ENCODE data around the gene RBM44. TPM values are rescaled to one million over a fixed set of nuclear protein-coding genes. Genes with fewer than 3 reads are reported as not detected.
"Not testable (repeated sequence)": the region's sequence is repeated elsewhere in the genome, so short reads cannot be mapped to it uniquely, and the experiment has no call there.

The RBM44 gene, protein sequence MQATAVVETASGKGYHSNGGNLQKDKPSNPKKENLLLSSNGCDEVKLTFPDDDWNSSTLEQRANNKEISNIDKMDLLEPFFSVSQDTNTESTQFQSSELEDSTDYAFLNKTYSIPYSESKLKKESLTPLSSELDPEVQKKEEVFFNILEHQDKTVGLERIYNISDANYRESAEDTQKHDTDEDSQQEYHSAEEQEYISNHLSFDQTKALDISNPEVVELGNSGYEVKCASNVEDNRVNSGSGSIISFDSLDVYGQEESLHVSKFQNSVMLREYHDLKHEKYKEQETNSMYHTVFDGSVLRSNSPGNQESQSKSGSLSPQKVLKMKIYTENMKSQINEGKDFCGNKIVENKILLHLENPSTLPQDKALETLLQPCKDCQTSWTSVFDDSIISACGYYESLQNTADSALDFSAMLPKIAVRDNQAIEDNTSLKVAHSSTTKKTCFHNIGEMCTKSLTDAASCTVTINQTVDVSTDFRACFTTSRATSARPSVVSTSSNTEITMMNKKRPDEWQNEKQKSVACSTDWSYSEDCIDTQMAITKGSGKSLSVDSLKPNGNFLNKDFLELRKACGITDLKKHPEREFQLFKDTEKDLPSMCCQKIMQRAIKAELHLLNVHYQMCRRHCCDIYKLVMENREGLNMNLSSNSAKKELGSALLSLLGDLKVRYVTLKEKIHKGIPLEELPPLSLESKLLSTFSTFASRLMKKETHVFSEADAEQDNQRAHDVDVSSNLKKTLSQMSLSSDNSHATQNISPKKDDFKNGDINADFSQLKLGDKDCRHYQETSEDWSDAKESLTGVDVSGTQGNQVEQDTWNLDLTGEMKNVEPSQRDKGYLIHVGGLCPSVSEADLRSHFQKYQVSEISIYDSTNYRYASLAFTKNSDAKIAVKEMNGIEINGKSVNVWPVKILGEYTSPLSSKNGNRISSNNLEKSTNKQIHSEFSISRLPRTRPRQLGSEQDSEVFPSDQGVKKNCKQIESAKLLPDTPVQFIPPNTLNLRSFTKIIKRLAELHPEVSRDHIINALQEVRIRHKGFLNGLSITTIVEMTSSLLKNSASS
- total RNA-seq = 1 to 10 TPM; 1.1 to 1.2 TPM

DNA sequence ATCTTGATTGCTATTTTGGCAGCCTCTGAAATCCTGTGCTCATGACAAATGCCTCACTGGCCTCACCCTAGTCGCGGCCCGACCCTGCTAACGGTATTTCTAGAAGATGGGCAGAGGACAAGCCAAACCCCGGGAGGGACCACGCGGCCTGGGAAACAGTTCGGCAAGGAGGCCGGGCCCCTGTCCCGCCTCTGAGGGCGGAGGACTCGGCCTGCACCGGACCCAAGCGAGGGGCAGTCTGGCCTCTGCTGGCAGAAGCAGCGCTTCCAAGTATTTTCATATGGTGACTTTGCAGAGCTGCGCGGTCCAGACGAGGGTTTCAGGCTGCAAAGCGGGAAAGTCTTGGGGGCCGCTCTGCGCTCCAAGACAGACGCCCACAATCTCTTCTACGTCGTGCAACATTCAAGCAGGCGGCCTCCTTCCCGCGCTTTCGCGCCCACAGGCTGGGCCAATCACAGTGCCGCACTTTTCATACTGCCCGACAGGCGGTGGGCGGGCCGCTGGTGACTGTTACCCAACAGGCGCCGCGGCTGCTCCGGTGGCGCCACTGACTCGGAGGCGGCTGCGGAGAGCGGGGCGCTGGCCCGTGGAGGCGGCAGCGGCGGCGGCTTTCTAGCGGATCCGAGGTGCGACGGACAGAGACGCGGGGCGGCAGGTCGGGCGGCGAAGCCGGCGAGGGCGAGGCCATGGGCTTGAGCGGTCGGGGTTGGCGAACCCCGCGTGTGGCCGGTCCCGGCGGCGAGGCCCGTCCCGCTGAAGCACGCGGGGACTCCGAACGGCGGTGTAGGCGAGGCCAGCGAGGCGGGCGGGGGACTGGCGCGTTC, at the start of gene RBM44:
Gene RBM44 (plus strand): TSS at position 544 of the 824 bp plus-strand sequence. CDS start 14,831 bp downstream, outside the sequence.
- DNase-seq (no peak), ATAC-seq (ENCODE audit: low read depth) (no peak)
- Mint-ChIP-seq H3K27me3 (no peaks in the 10 kb centered on the region), H3K4me1 (no peaks in the 10 kb centered on the region), H3K36me3 (peaks cover 5% of the 10 kb centered on the region), H3K4me3 (no peak within 1 kb of the TSS), H3K27ac (no peak within 1 kb of the TSS), H3K9me3 (peaks cover 6% of the 10 kb centered on the region)
- POLR2A ChIA-PET = no interaction called here

DNA sequence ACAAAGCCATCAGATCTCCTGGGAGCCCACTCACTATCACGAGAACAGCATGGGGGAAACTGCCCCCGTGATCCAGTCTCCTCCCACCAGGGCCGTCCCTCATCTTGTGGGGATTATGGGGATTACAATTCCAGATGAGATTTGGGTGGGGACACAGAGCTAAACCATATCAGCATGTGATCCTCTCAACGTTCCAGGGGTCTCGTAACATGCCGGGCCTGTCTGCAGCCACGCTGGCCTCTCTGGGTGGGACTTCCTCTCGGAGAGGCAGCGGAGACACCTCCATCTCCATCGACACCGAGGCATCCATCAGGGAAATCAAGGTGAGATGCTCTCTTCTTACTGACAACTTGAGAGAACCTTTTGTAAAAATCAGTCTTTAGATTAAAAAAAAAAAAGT, 49.6 kb upstream of the RBM44 start:
- DNase-seq (no peak), ATAC-seq (ENCODE audit: low read depth) (no peak)
- Mint-ChIP-seq H3K4me3 (no peak overlapping the region), H3K36me3 (peaks cover 38% of the 10 kb centered on the region), H3K9me3 (no peaks in the 10 kb centered on the region), H3K27me3 (no peaks in the 10 kb centered on the region), H3K27ac (no peak overlapping the region), H3K4me1 (peaks cover 18% of the 10 kb centered on the region)
- POLR2A ChIA-PET = no interaction called here

DNA sequence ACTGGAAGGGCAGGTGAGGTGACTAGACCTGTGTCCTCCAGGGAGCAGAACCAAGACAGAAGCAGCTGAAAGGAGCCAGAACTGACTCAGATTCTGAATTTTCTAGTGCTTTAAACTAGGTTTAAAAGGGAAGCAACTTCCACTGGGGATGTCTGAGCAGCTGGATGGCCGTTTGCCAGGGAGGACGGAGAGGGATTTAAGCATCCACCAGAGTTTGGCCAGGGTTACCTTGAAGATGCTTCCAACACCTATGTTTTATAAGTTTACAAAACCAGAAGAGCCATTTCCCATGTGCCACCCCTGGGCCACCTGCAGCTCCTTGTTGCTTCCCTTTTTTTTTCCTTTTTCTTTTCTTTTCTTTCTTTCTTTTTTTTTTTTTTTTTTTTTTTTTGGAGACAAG, 48.6 kb upstream of the RBM44 start:
- ATAC-seq (ENCODE audit: low read depth) (no peak), DNase-seq (no peak)
- Mint-ChIP-seq H3K9me3 (no peaks in the 10 kb centered on the region), H3K27me3 (no peaks in the 10 kb centered on the region), H3K27ac (no peak overlapping the region), H3K4me3 (no peak overlapping the region), H3K4me1 (peaks cover 18% of the 10 kb centered on the region), H3K36me3 (peaks cover 43% of the 10 kb centered on the region)
- POLR2A ChIA-PET = no interaction called here

DNA sequence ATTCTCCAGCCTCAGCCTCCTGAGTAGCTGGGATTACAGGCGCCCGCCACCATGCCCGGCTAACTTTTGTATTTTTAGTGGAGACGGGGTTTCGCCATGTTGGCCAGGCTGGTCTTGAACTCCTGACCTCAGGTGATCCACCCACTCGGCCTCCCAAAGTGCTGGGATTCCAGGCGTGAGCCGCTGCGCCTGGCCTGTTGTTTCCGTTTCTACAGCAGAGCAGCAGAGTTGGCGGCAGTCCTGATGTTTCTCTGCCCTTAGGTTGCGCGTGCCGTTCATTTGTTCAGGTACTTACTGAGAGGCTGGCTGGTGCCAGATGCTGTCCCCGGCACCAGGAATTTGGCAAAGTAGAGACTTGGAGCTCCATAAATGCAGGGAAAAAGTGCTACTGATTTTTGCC, 48.1 kb upstream of the RBM44 start:
- not testable (repeated sequence) for H3K9me3 Mint-ChIP-seq

DNA sequence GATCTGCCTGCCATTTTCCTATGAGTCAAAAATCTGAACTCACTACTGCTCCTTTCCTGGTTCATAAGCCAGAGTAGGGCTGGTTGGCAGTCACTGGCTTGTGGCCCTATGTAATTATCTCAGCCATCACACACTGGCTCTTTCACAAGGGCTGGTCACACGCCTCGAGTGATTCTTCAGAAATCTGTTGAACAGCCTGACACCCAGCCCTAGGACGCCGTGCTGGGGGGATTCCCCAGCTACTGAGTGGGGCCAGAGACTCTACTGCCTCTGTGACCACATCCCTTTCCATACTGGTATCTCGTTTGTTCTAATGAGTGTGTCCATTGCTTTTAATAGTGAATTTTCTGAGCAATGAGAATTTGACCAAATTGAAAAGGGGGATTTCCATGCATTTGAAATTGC, 45.8 kb upstream of the RBM44 start:
- ATAC-seq (ENCODE audit: low read depth) (peak; percentile 87), DNase-seq (no peak)
- H3K9me3 Mint-ChIP-seq = no peaks in the 10 kb centered on the region
- H3K27ac Mint-ChIP-seq = peak overlapping the region; percentile 56
- peaks cover 18% of the 10 kb centered on the region for H3K4me1 Mint-ChIP-seq
- peaks cover 52% of the 10 kb centered on the region for H3K36me3 Mint-ChIP-seq
- POLR2A ChIA-PET = no interaction called here
- no peaks in the 10 kb centered on the region for H3K27me3 Mint-ChIP-seq
- H3K4me3 Mint-ChIP-seq = no peak overlapping the region

More for the DNA sequence above, 48.1 kb upstream of the RBM44 start:
- ATAC-seq (ENCODE audit: low read depth); H3K27ac Mint-ChIP-seq; POLR2A ChIA-PET; H3K4me3 Mint-ChIP-seq; H3K27me3 Mint-ChIP-seq; DNase-seq: not testable (repeated sequence)
- H3K4me1 Mint-ChIP-seq = peaks cover 18% of the 10 kb centered on the region
- peaks cover 43% of the 10 kb centered on the region for H3K36me3 Mint-ChIP-seq

DNA sequence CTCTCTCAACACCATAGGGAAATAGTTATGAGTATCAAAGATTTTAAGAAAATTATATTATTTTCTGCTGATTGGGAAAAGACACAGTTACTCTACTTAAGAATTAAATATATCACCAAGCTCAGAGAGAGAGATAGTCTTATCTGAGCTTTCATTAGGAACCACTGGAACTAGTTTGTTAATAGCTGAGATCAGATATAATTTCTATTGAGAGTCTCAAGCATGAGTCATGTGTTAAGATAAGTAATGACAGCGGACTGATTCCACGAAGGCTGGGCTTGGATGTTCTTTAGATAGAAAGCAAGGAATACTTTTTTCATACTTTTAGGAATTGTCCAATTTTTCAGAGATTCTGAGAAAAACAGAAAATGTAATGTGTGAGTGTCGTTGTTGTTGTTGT, 44.4 kb upstream of the RBM44 start:
- POLR2A ChIA-PET = interaction anchor here (1.5 kb wide), 1 partner anchor 79 kb away, joined by 5 read pairs; no protein-coding TSS in a partner anchor
- Mint-ChIP-seq H3K27ac (peak overlapping the region; percentile 45), H3K4me1 (peaks cover 18% of the 10 kb centered on the region), H3K27me3 (no peaks in the 10 kb centered on the region), H3K36me3 (peaks cover 46% of the 10 kb centered on the region), H3K9me3 (no peaks in the 10 kb centered on the region), H3K4me3 (no peak overlapping the region)
- ATAC-seq (ENCODE audit: low read depth) (no peak), DNase-seq (no peak)

DNA sequence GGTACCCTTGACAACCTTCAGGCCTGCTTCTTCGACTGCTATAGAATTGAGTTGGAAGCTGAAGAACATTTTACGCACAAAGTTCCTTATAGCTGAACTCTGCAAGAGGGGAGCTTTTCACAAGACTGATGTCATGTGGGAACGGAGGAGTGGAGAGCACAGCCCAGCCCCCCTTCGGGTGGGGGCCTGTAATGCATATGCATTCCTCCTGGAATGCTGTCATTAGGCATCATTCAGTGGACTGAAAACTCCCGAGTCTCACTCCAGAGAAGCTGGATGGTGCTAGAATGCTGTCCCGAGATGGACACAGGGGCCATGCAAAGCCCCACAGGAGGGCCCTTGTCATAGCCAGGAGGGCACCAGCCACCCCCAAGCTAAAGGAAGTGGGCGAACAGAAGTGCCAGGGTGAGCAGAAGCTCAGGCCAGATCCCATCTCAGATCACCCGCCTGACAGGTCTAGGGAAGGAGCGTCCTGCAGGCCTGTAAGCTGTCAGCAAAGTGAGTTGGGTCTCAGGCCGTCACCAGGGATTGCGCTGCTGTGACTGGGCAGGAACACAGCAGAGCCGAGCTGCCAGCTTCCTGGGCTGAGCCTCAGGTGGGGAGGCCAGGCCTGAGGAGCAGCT, 43.8 kb upstream of the RBM44 start:
- ATAC-seq (ENCODE audit: low read depth) (no peak), DNase-seq (no peak)
- Mint-ChIP-seq H3K27ac (no peak overlapping the region), H3K36me3 (peaks cover 43% of the 10 kb centered on the region), H3K4me1 (peaks cover 18% of the 10 kb centered on the region), H3K9me3 (no peaks in the 10 kb centered on the region), H3K27me3 (no peaks in the 10 kb centered on the region), H3K4me3 (no peak overlapping the region)
- POLR2A ChIA-PET = interaction anchor here (1.5 kb wide), 1 partner anchor 80 kb away, joined by 5 read pairs; no protein-coding TSS in a partner anchor

DNA sequence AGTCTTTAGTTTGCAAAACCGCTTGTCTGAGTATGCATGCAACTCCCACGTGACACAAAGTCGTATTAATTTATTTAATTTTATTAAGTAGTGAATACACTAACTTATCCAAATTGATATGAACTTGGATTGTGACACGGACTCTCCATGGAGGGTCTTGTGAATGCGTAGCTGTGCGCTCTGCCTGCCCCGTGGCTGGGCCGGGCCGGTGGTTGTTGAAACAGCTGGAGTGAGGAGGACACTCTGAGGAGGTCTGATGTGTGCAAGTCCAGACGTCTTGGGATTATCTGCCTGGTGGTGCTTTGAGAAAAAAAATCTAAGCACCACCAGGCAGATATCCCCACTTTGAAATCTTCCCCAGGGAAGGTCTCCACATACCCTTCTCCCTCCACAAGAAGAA, 41.0 kb upstream of the RBM44 start:
- Mint-ChIP-seq H3K27me3 (no peaks in the 10 kb centered on the region), H3K36me3 (peaks cover 46% of the 10 kb centered on the region), H3K27ac (no peak overlapping the region), H3K4me1 (peaks cover 6% of the 10 kb centered on the region), H3K4me3 (no peak overlapping the region), H3K9me3 (no peaks in the 10 kb centered on the region)
- ATAC-seq (ENCODE audit: low read depth) = no peak
- POLR2A ChIA-PET = no interaction called here
- no peak for DNase-seq

DNA sequence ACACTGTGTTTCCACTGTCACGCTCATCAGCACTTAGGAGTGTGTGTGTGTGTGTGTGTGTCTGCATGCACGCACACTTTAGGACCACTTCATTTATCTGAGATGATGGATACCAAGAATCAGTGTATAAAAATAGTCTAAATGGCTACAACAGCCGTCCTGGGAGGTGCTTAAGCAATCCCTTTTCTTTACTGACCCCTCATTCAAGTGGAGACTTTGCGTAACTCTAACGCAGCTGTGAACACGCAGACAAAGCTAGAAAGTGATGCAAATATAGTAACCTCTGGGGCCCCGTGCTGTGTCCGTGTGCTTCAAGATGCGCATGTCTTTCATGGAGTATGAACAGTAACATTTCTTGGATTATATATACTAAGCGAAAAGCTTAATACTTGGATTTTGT, 40.4 kb upstream of the RBM44 start:
- H3K9me3 Mint-ChIP-seq = no peaks in the 10 kb centered on the region
- no peak overlapping the region for H3K27ac Mint-ChIP-seq
- H3K36me3 Mint-ChIP-seq = peaks cover 47% of the 10 kb centered on the region
- DNase-seq (no peak), ATAC-seq (ENCODE audit: low read depth) (no peak)
- no peaks in the 10 kb centered on the region for H3K27me3 Mint-ChIP-seq
- POLR2A ChIA-PET = no interaction called here
- H3K4me1 Mint-ChIP-seq = peaks cover under 1% of the 10 kb centered on the region
- no peak overlapping the region for H3K4me3 Mint-ChIP-seq

DNA sequence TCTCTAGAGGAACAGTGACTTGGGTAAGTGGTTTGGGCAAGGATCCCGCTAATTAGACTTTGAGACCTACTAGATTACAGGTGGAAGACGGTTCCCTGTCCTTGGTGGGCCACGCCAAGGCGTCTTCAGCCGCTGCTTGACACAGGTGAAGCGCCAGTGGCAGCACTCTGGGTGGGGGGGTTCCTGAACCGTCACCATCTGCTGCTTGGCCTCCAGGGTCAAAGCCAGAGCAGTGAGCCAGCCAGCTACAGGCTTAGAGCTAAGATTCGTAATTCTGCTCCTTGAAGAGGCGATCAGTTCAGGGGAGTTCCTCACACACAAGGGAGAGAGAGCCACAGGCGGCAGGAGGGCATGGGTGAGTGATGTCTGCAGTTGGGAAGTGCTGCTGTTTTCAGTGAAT, 39.4 kb upstream of the RBM44 start:
- ATAC-seq (ENCODE audit: low read depth) (no peak), DNase-seq (no peak)
- H3K36me3 Mint-ChIP-seq = peaks cover 45% of the 10 kb centered on the region
- H3K4me1 Mint-ChIP-seq = peaks cover 2% of the 10 kb centered on the region
- no peak overlapping the region for H3K4me3 Mint-ChIP-seq
- POLR2A ChIA-PET = no interaction called here
- no peaks in the 10 kb centered on the region for H3K27me3 Mint-ChIP-seq
- no peaks in the 10 kb centered on the region for H3K9me3 Mint-ChIP-seq
- H3K27ac Mint-ChIP-seq = no peak overlapping the region

DNA sequence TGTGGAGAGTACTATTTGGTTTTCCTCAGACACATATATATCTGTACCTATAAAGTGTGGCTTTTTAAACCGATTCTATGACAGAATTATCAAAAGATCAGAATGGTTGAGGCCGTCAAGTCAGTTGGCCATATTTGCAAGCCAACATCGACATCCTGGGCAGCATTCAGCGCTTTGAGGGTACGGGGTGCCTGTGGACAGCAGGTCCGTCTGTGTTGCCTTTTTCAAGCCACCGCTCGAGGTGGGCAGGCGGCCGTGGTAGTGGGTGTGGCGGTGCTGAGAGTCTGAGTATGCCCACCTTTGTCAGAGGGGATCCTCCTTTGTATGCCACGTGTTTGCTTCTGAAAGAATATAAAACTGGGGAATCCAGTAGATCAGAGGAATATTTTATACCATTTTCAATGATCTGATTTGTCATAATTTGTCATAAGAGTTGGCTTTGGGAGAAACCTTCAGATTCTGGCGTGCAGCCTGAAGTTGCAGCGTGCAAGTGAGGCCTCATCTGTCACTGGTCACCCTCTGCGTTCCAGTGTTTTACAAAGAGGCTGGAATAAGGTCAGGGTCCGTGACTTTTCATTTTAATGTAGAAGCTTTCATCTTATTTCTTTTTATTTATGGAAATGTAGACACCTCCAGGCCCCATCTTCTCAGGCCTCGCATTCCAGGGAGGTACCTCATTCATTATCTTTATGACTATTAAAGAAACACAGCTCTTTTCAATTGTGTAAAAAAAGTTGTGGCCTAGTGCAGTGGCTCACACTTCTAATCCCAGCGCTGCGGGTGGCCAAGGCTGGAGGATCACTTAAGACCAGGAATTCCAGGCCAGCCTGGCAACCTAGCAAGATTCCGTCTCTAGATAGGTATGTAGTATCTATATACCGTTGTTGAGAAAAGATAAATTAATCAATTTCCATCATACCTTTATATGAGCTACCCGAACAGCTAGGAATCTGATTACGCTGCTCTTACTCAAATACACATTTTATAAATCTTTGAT, 37.8 kb upstream of the RBM44 start:
- no peak overlapping the region for H3K4me3 Mint-ChIP-seq
- DNase-seq (no peak), ATAC-seq (ENCODE audit: low read depth) (no peak)
- H3K4me1 Mint-ChIP-seq = peaks cover 2% of the 10 kb centered on the region
- H3K27me3 Mint-ChIP-seq = no peaks in the 10 kb centered on the region
- POLR2A ChIA-PET = interaction anchor here (0.6 kb wide), 1 partner anchor 94 kb away, joined by 4 read pairs; no protein-coding TSS in a partner anchor
- H3K9me3 Mint-ChIP-seq = no peaks in the 10 kb centered on the region
- H3K27ac Mint-ChIP-seq = no peak overlapping the region
- peaks cover 42% of the 10 kb centered on the region for H3K36me3 Mint-ChIP-seq

Data from activated naive CD8-positive, alpha-beta T cell treated with anti-CD3 and anti-CD28 coated beads, Interleukin-2, amount 10 ng/mL, durations not matched to agents 7 days and 5 days (primary cell).